HepG2 (cell line): Measurements from ENCODE around the gene TYROBP. TPM values are rescaled to one million over a fixed set of nuclear protein-coding genes. Genes with fewer than 3 reads are reported as not detected.

Experiments used
- ATAC-seq: fragments of 200-7000 bp; cut with Tn5 transposase; 3 replicates; pipeline ENCODE4 v1.9.1; 2020; ENCODE audit warnings: mild to moderate bottlenecking, moderate library complexity
- BruUV-seq: library from RNA; stranded (reverse); fragments of 400-500 nt; replicated peaks from 2 replicates; lab custom pipeline; 2021; lab: Mats Ljungman, UMichigan
- CTCF ChIA-PET: fragments of 300-600 bp; formaldehyde crosslinking; extraction: SDS; loops from one replicate; lab custom pipeline; 2021; ENCODE audit warnings: low total read pairs, inconsistent platforms, low intra/inter-chr PET ratio; lab: Yijun Ruan, JAX
- POLR2A ChIA-PET: fragments of 350-600 bp; sonication (Branson Sonifier 250); formaldehyde crosslinking; loops from one replicate; lab custom pipeline; 2020; ENCODE audit warnings: antibody characterized with exemption, inconsistent platforms; lab: Yijun Ruan, JAX
- DNase-seq: peaks from one replicate; pipeline ENCODE4 v3.0.0-alpha.2; 2015; ENCODE audit warnings: low spot score
- FAIRE-seq: peaks from 3 replicates; lab custom pipeline; 2011; peaks lifted over from hg19 to GRCh38; lab: Jason Lieb, UNC
- H2AFZ ChIP-seq: one replicate; pipeline ENCODE4 v1.6.1; 2011; ENCODE audit warnings: low read length, inconsistent platforms
- H3K27ac ChIP-seq: fragments of 300-600 bp; 3 replicates; pipeline ENCODE4 v1.8.0; 2011; ENCODE audit warnings: mixed run types, mild to moderate bottlenecking, mixed read lengths, low read length, inconsistent platforms; ENCODE audit not compliant: insufficient read depth; ENCODE audit errors: extremely low read length
- H3K27me3 ChIP-seq, 2 experiments: fragments of 200-600 bp in 1 of 2; 2 replicates in 1 of 2; 3 replicates in 1 of 2; pipeline versions ENCODE4 v1.6.0 to v1.8.0; 2011; ENCODE audit warnings: low read length in 2 of 2, mild to moderate bottlenecking in 2 of 2, moderate library complexity in 2 of 2, inconsistent platforms in 1 of 2; ENCODE audit not compliant: insufficient read depth in 2 of 2, control insufficient read depth in 1 of 2
- H3K36me3 ChIP-seq, 2 experiments: fragments of 200-600 bp in 1 of 2; replicated peaks in 1 of 2; 2 replicates in 1 of 2; 3 replicates in 1 of 2; pipeline versions ENCODE4 v1.5.1 to v1.8.0; 2011; ENCODE audit warnings: low read length in 2 of 2, inconsistent platforms in 1 of 2; ENCODE audit not compliant: insufficient read depth in 2 of 2, control insufficient read depth in 1 of 2
- H3K4me1 ChIP-seq: 2 replicates; pipeline ENCODE4 v1.5.1; 2012; ENCODE audit warnings: low read length, inconsistent platforms; ENCODE audit not compliant: insufficient read depth
- H3K4me2 ChIP-seq: 2 replicates; pipeline ENCODE4 v1.6.0; 2011; ENCODE audit warnings: low read depth, low read length, inconsistent platforms
- H3K4me3 ChIP-seq, 3 experiments: fragments of 200-600 bp in 1 of 3; sonication (generic), shearing (Covaris generic) in 1 of 3; replicated peaks in 1 of 3; 2 replicates each; pipeline ENCODE4 v1.5.1; 2011 to 2016; ENCODE audit warnings: low read length in 3 of 3, inconsistent platforms in 2 of 3, low read depth in 2 of 3, mild to moderate bottlenecking in 2 of 3, control low read depth in 1 of 3, mixed read lengths in 1 of 3; ENCODE audit not compliant: insufficient read depth in 1 of 3
- H3K79me2 ChIP-seq: one replicate; pipeline ENCODE4 v1.6.1; 2011; ENCODE audit warnings: low read length, inconsistent platforms; ENCODE audit not compliant: insufficient read depth
- H3K9ac ChIP-seq: 2 replicates; pipeline ENCODE4 v1.6.0; 2011; ENCODE audit warnings: mild to moderate bottlenecking, low read depth, low read length, inconsistent platforms; ENCODE audit not compliant: insufficient read depth
- H3K9me3 ChIP-seq: 2 replicates; pipeline ENCODE4 v1.5.1; 2012; ENCODE audit warnings: mild to moderate bottlenecking, low read length
- H4K20me1 ChIP-seq: 2 replicates; pipeline ENCODE4 v1.6.0; 2011; ENCODE audit warnings: inconsistent platforms, mild to moderate bottlenecking, low read length, moderate library complexity; ENCODE audit not compliant: insufficient read depth
- HMGXB4 ChIP-seq, 2 experiments: sonication (generic) in 1 of 2; formaldehyde crosslinking in 1 of 2; IDR thresholded peaks; 2 replicates each; pipeline versions ENCODE4 v1.4.0 to v1.6.1; 2018 to 2020; ENCODE audit warnings: missing genetic modification reagents in 2 of 2, borderline replicate concordance in 1 of 2, low read depth in 1 of 2, mild to moderate bottlenecking in 1 of 2, missing biosample characterization in 1 of 2
- MTA3 ChIP-seq: sonication (generic); formaldehyde crosslinking; IDR thresholded peaks from 2 replicates; pipeline ENCODE4 v1.4.0; 2020; ENCODE audit warnings: missing genetic modification reagents
- NR2C2 ChIP-seq: sonication (generic); formaldehyde crosslinking; IDR thresholded peaks from 2 replicates; pipeline ENCODE4 v1.4.0; 2020; ENCODE audit warnings: missing genetic modification reagents, mild to moderate bottlenecking, moderate library complexity, borderline replicate concordance
- THYN1 ChIP-seq: sonication (generic); formaldehyde crosslinking; IDR thresholded peaks from 2 replicates; pipeline ENCODE4 v1.8.1; 2023; ENCODE audit warnings: low read depth, mild to moderate bottlenecking, moderate library complexity, missing genetic modification reagents, borderline replicate concordance
- ZUFSP ChIP-seq: sonication (generic); formaldehyde crosslinking; IDR thresholded peaks from 2 replicates; pipeline ENCODE4 v1.9.0; 2021; ENCODE audit warnings: missing genetic modification reagents, mild to moderate bottlenecking, borderline replicate concordance
- WGBS: methylation state at CpG from one replicate; pipeline ENCODE4 v1.1.6; 2017; ENCODE audit warnings: low lambda C conversion rate; 5-methylcytosine and 5-hydroxymethylcytosine counted together
- in situ Hi-C: cut with HindIII; loops from 2 replicates; pipeline ENCODE4 v1.10.0; 2017; ENCODE audit warnings: low pct_unique_long_range_greater_than_20kb; ENCODE audit not compliant: extremely low pct_ligation_motif_present
- intact Hi-C: fragments of 100-400 bp; cut with micrococcal nuclease; formaldehyde crosslinking; loops from one replicate; pipeline ENCODE4 v1.10.0; 2022; ENCODE audit not compliant: unreplicated experiment
- polyA plus RNA-seq, 8 experiments: library from polyadenylated mRNA; depleted of rRNA in 3 of 8; stranded (reverse) in 7 of 8; unstranded in 1 of 8; fragments of >200 nt; fragmentation: Illumina TruSeq in 4 of 8; extraction: Trizol in 4 of 8; gene quantifications; 2 replicates each; pipeline versions ENCODE4 v1.2.1 to v1.2.3, GENCODE V29; 2011 to 2016; ENCODE audit warnings: low read depth in 4 of 8, missing spikeins in 1 of 8, mixed read lengths in 1 of 8; ENCODE audit not compliant: insufficient read depth in 1 of 8
- total RNA-seq, 5 experiments: library from RNA; depleted of rRNA; stranded (reverse); fragments of >200 nt; fragmentation: Illumina TruSeq; extraction: Trizol; gene quantifications; 2 replicates each; pipeline ENCODE4 v1.2.3, GENCODE V29; 2016; ENCODE audit warnings: low read depth in 1 of 5
- TF ChIP-seq, protein P1 (sequence below): sonication (generic); formaldehyde crosslinking; IDR thresholded peaks from 2 replicates; pipeline ENCODE4 v1.5.0; 2020; ENCODE audit warnings: mild to moderate bottlenecking, missing genetic modification reagents

TYROBP gene
- total and polyA plus RNA-seq, 2 of the 13 experiments (the other 11 are each of a cell fraction or from before 2014, with no cell fraction given), result not detected

DNA sequence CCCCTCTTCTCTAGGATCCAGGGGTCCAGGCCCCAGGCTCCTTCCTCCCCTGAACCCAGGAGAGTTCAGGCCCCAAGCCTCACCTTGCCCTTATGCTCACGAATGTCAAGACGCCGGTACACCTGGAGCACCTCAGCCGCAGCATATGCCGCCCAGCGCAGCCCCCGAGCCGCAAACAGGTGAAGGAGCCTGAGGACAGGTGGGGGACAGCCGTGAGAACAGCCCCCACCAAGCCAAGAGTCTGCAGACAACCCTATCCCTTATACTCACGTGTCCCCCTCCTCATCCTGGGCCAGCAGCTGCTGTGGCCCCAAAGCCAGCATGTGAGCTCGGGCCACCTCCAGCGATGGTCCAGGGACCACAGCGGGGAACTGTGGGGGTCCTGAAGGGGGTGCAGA lies 11.5 kb downstream of the TYROBP start:
- BruUV-seq, result no TSS peak
- H3K4me2 ChIP-seq, result no peak overlapping the region
- ATAC-seq (no peak), DNase-seq (no peak), FAIRE-seq (no peak)
- no peak overlapping the region for H3K4me3 ChIP-seq
- H4K20me1 ChIP-seq, result no peaks in the 10 kb centered on the region
- 93% methylated on average over 5 of the region's 13 CpGs for WGBS
- H3K4me1 ChIP-seq, result peaks cover 16% of the 10 kb centered on the region
- in situ Hi-C loops (no loop called here), intact Hi-C loops (no loop called here)
- H3K27me3 ChIP-seq, result no peaks in the 10 kb centered on the region
- H2AFZ ChIP-seq, result no peak overlapping the region
- H3K9ac ChIP-seq, result no peak overlapping the region
- H3K9me3 ChIP-seq, result no peaks in the 10 kb centered on the region
- TF ChIP-seq THYN1 (CRISPR knock-in tag), result no peak
- TF ChIP-seq, protein P1, sequence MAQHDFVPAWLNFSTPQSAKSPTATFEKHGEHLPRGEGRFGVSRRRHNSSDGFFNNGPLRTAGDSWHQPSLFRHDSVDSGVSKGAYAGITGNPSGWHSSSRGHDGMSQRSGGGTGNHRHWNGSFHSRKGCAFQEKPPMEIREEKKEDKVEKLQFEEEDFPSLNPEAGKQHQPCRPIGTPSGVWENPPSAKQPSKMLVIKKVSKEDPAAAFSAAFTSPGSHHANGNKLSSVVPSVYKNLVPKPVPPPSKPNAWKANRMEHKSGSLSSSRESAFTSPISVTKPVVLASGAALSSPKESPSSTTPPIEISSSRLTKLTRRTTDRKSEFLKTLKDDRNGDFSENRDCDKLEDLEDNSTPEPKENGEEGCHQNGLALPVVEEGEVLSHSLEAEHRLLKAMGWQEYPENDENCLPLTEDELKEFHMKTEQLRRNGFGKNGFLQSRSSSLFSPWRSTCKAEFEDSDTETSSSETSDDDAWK (CRISPR knock-in tag), result no peak
- no peak for TF ChIP-seq ZUFSP (CRISPR knock-in tag)
- no peak for TF ChIP-seq HMGXB4 (CRISPR knock-in tag; IDR thresholded peaks at IDR 0.05; ENCODE audit: borderline replicate concordance in 1 of 2, low read depth in 1 of 2)
- no peak for TF ChIP-seq MTA3 (CRISPR knock-in tag)
- TF ChIP-seq NR2C2 (CRISPR knock-in tag), result no peak
- TF ChIP-seq, all 625 proteins: peak for 0
- Histone ChIP-seq H3K27ac (no peak overlapping the region), H3K36me3 (peaks cover 4 to 19% of the 10 kb centered on the region in 2 experiments; a peak in 2 of 5 replicates), H3K79me2 (no peaks in the 10 kb centered on the region)
- POLR2A ChIA-PET, result no interaction called here
- CTCF ChIA-PET, result no interaction called here
